ENCODE results near the gene CAGE1. TPM values are rescaled to one million over a fixed set of nuclear protein-coding genes. Genes with fewer than 3 reads are reported as not detected.
"Not testable (repeated sequence)": the region's sequence is repeated elsewhere in the genome, so short reads cannot be mapped to it uniquely, and the experiment has no call there.

Gene CAGE1
- total and polyA plus RNA-seq, 4 experiments from 2014 or later: 0.05 to 0.33 (median 0.17) TPM; not detected in 1

DNA sequence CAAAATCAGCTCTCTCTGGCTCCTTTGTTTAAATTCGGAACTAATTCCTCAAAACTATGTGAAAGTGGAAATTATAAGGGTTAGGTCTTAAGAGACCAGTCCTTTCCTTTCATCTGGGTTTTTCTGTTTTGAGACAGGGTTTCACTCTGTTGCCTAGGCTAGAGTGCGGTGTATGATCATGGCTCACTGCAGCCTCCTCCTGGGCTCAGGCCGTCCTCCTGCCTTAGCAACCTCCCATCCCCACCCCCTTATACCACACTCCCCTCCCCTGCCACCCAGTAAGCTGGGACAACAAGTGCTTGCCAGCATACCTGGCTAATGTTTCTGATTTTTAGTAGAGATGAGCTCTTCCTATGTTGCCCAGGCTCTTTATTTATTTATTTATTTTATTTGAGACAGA, 63.8 kb downstream of the CAGE1 start:
- no peak for DNase-seq
- H3K4me1 Mint-ChIP-seq: peaks cover 0 to 5% (median 0%) of the 10 kb centered on the region in 4 donors
- no peak overlapping the region for H3K27ac ChIP-seq (ENCODE audit: low read depth, low read length)
- no peak overlapping the region for H3K4me3 ChIP-seq (ENCODE audit: low read length in 2 of 2)
- H3K27me3 Mint-ChIP-seq: peaks cover 18 to 19% of the 10 kb centered on the region in 2 donors
- no peaks in the 10 kb centered on the region for H3K4me1 ChIP-seq (ENCODE audit: insufficient read depth, low read length)
- ChIA-PET POLR2A (ENCODE audit: partially characterized antibody) (interaction anchor here (1.5 kb wide), 1 partner anchor 64 kb away, joined by 3 read pairs; the partner anchor contains the start of genes CAGE1 and RIOK1), CTCF (ENCODE audit: partially characterized antibody) (no interaction called here)
- H3K27ac Mint-ChIP-seq: no peak overlapping the region
- intact Hi-C loops (cut with micrococcal nuclease): no loop called here
- peaks cover 0 to 4% (median 0%) of the 10 kb centered on the region in 8 donors for H3K9me3 Mint-ChIP-seq
- H3K4me3 Mint-ChIP-seq: no peak overlapping the region
- H3K36me3 ChIP-seq (ENCODE audit: insufficient read depth, low read length): no peaks in the 10 kb centered on the region
- H3K9me3 ChIP-seq (ENCODE audit: control insufficient read depth in 1 of 2, low read length in 2 of 2): no peaks in the 10 kb centered on the region
- H3K36me3 Mint-ChIP-seq: no peaks in the 10 kb centered on the region
- H3K27me3 ChIP-seq (ENCODE audit: insufficient read depth, low read length): peaks cover 5% of the 10 kb centered on the region

DNA sequence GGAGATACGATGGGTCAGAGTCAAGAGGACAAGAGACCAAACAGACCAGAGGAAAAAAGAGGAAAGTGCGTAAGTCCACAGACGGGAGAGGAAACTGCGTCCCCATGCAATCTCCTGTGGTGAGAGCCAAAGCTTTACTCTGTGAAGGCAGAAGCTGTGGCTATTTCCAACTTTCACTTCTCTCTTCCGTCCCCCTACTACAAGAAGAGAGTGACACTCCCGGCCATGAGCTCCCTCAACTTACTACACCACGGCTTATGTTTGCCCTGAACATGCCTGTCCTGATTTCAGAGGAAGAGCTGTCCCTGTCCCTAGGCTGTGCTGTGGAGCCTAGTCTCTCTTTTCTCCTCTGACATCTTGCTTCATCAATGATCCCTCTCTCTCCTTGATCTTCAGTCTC, 65.0 kb downstream of the CAGE1 start:
- no peak overlapping the region for H3K27ac ChIP-seq (ENCODE audit: low read depth, low read length)
- POLR2A ChIA-PET (ENCODE audit: partially characterized antibody): interaction anchor here (1.0 kb wide), 1 partner anchor 63 kb away, joined by 3 read pairs; no protein-coding TSS in a partner anchor

DNA sequence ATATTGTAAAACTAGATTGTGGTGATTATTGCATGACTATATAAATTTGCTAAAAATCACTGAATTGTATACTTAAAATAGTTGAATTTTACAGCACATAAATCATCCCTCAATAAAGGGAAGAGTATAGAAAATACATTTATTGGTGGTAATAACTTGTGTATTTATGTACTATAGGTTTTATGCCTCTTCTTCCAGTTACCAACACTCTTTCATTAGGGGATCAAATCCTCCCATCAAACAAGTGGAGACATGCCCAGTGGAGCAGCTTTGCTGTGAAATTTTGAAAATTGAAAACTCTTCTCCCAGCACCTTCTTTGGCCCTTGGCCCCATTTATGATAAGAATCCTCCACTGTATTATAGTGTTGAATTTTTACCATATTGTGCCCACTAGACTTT, 66.5 kb downstream of the CAGE1 start:
- no peak for DNase-seq
- Mint-ChIP-seq H3K27ac (no peak overlapping the region), H3K9me3 (peaks cover 0 to 4% (median 0%) of the 10 kb centered on the region in 8 donors), H3K4me1 (peaks cover 0 to 5% (median 0%) of the 10 kb centered on the region in 4 donors), H3K36me3 (no peaks in the 10 kb centered on the region), H3K4me3 (no peak overlapping the region), H3K27me3 (peaks cover 15 to 16% of the 10 kb centered on the region in 2 donors)
- no peaks in the 10 kb centered on the region for H3K36me3 ChIP-seq (ENCODE audit: insufficient read depth, low read length)
- no peaks in the 10 kb centered on the region for H3K9me3 ChIP-seq (ENCODE audit: control insufficient read depth in 1 of 2, low read length in 2 of 2)
- ChIA-PET POLR2A (ENCODE audit: partially characterized antibody) (no interaction called here), CTCF (ENCODE audit: partially characterized antibody) (no interaction called here)
- no peaks in the 10 kb centered on the region for H3K4me1 ChIP-seq (ENCODE audit: insufficient read depth, low read length)
- intact Hi-C loops (cut with micrococcal nuclease): no loop called here
- H3K27me3 ChIP-seq (ENCODE audit: insufficient read depth, low read length): peaks cover 5% of the 10 kb centered on the region
- no peak overlapping the region for H3K27ac ChIP-seq (ENCODE audit: low read depth, low read length)
- H3K4me3 ChIP-seq (ENCODE audit: low read length in 2 of 2): no peak overlapping the region

More for the DNA sequence above, 65.0 kb downstream of the CAGE1 start:
- H3K9me3 Mint-ChIP-seq: peaks cover 0 to 4% (median 0%) of the 10 kb centered on the region in 8 donors
- no peak overlapping the region for H3K4me3 ChIP-seq (ENCODE audit: low read length in 2 of 2)
- H3K9me3 ChIP-seq (ENCODE audit: control insufficient read depth in 1 of 2, low read length in 2 of 2): no peaks in the 10 kb centered on the region
- DNase-seq: no peak
- peaks cover 5% of the 10 kb centered on the region for H3K27me3 ChIP-seq (ENCODE audit: insufficient read depth, low read length)
- no peaks in the 10 kb centered on the region for H3K36me3 Mint-ChIP-seq
- H3K4me1 Mint-ChIP-seq: peaks cover 0 to 5% (median 0%) of the 10 kb centered on the region in 4 donors
- peaks cover 18 to 19% of the 10 kb centered on the region in 2 donors for H3K27me3 Mint-ChIP-seq
- H3K27ac Mint-ChIP-seq: no peak overlapping the region
- intact Hi-C loops (cut with micrococcal nuclease): no loop called here
- CTCF ChIA-PET (ENCODE audit: partially characterized antibody): interaction anchor here (0.9 kb wide), 1 partner anchor 49 kb away, joined by 4 read pairs; no protein-coding TSS in a partner anchor
- no peaks in the 10 kb centered on the region for H3K4me1 ChIP-seq (ENCODE audit: insufficient read depth, low read length)
- H3K4me3 Mint-ChIP-seq: no peak overlapping the region
- no peaks in the 10 kb centered on the region for H3K36me3 ChIP-seq (ENCODE audit: insufficient read depth, low read length)

DNA sequence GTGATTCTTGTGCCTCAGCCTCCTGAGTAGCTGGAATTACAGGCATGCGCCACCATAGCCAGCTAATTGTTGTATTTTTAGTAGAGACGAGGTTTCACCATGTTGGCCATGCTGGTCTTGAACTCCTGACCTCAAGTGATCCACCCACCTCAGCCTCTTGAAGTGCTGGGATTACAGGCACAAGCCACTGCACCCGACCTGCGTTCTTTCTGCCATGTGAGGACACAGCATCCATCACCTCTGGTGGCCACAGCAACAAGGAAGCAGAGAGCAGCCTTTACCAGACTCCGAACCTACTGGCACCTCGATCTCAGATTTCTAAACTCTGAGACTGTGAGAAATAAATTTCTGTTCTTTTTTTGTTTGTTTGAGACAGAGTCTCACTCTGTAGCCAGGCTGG, 67.7 kb downstream of the CAGE1 start:
- H3K4me1 Mint-ChIP-seq; DNase-seq; H3K36me3 ChIP-seq (ENCODE audit: insufficient read depth, low read length); CTCF ChIA-PET (ENCODE audit: partially characterized antibody); intact Hi-C loops (cut with micrococcal nuclease); POLR2A ChIA-PET (ENCODE audit: partially characterized antibody); H3K27me3 ChIP-seq (ENCODE audit: insufficient read depth, low read length); H3K4me3 ChIP-seq (ENCODE audit: low read length in 2 of 2); H3K36me3 Mint-ChIP-seq; H3K9me3 ChIP-seq (ENCODE audit: control insufficient read depth in 1 of 2, low read length in 2 of 2); H3K4me3 Mint-ChIP-seq; H3K27ac Mint-ChIP-seq; H3K9me3 Mint-ChIP-seq; H3K4me1 ChIP-seq (ENCODE audit: insufficient read depth, low read length); H3K27ac ChIP-seq (ENCODE audit: low read depth, low read length): not testable (repeated sequence)
- H3K27me3 Mint-ChIP-seq: peaks cover 12 to 14% of the 10 kb centered on the region in 2 donors

DNA sequence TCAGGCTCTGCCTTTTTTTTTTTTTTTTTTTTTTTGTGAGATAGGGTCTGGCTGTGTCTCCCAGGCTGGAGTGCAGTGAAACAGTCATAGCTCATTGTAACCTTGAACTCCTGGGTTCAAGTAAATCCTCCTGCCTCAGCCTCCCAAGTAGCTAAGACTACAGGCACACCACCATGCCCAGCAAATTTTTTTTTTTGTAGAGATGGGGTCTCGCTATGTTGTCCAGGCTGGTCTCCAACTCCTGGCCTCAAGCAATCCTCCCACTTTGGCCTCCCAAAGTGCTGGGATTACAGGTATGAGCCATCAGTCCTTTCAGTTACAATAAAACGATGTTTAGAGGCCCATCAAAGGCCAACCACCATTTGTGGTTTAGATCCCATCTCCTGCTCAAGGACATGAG, 70.1 kb downstream of the CAGE1 start:
- H3K4me3 ChIP-seq (ENCODE audit: low read length in 2 of 2); H3K4me1 Mint-ChIP-seq; H3K36me3 Mint-ChIP-seq; DNase-seq; H3K9me3 Mint-ChIP-seq; H3K36me3 ChIP-seq (ENCODE audit: insufficient read depth, low read length); H3K27me3 Mint-ChIP-seq; CTCF ChIA-PET (ENCODE audit: partially characterized antibody); H3K27ac ChIP-seq (ENCODE audit: low read depth, low read length); H3K9me3 ChIP-seq (ENCODE audit: control insufficient read depth in 1 of 2, low read length in 2 of 2); POLR2A ChIA-PET (ENCODE audit: partially characterized antibody); H3K4me1 ChIP-seq (ENCODE audit: insufficient read depth, low read length); H3K4me3 Mint-ChIP-seq; H3K27me3 ChIP-seq (ENCODE audit: insufficient read depth, low read length); H3K27ac Mint-ChIP-seq: not testable (repeated sequence)
- intact Hi-C loops (cut with micrococcal nuclease): loop anchor here (10.0 kb wide), 1 partner anchor 1115 kb away; the partner anchor contains the start of gene SLC35B3

DNA sequence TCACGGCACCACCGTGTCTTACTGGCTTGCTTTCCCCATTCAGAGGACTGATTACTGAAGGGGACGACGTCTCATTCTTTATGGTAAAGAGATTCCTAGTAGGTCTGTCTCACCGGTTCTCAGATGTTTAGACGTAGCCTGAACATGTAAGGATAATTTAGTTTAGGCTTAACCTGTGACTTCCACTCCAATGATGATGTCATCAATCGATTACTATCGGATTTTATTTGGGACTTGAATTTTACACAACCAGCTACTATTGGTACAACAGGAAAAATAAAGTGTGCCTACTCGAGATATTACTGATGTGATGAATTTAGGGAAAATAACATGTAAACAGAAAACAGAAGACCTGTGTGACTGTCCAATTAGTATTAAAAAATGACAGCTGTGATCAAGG, 72.0 kb downstream of the CAGE1 start:
- Mint-ChIP-seq H3K27ac (no peak overlapping the region), H3K9me3 (no peaks in the 10 kb centered on the region), H3K36me3 (peaks cover 0 to 5% of the 10 kb centered on the region in 2 donors), H3K27me3 (peaks cover 1 to 2% of the 10 kb centered on the region in 2 donors), H3K4me3 (no peak overlapping the region), H3K4me1 (peaks cover 4 to 19% (median 10%) of the 10 kb centered on the region in 4 donors)
- DNase-seq: no peak
- Histone ChIP-seq H3K27ac (ENCODE audit: low read depth, low read length) (no peak overlapping the region), H3K9me3 (ENCODE audit: control insufficient read depth in 1 of 2, low read length in 2 of 2) (no peaks in the 10 kb centered on the region), H3K4me3 (ENCODE audit: low read length in 2 of 2) (no peak overlapping the region), H3K27me3 (ENCODE audit: insufficient read depth, low read length) (no peaks in the 10 kb centered on the region), H3K36me3 (ENCODE audit: insufficient read depth, low read length) (no peaks in the 10 kb centered on the region), H3K4me1 (ENCODE audit: insufficient read depth, low read length) (peaks cover 12% of the 10 kb centered on the region)
- intact Hi-C loops (cut with micrococcal nuclease): loop anchor here (10.0 kb wide), 1 partner anchor 1117 kb away; the partner anchor contains the start of gene SLC35B3
- CTCF ChIA-PET (ENCODE audit: partially characterized antibody): no interaction called here
- POLR2A ChIA-PET (ENCODE audit: partially characterized antibody): no interaction called here

DNA sequence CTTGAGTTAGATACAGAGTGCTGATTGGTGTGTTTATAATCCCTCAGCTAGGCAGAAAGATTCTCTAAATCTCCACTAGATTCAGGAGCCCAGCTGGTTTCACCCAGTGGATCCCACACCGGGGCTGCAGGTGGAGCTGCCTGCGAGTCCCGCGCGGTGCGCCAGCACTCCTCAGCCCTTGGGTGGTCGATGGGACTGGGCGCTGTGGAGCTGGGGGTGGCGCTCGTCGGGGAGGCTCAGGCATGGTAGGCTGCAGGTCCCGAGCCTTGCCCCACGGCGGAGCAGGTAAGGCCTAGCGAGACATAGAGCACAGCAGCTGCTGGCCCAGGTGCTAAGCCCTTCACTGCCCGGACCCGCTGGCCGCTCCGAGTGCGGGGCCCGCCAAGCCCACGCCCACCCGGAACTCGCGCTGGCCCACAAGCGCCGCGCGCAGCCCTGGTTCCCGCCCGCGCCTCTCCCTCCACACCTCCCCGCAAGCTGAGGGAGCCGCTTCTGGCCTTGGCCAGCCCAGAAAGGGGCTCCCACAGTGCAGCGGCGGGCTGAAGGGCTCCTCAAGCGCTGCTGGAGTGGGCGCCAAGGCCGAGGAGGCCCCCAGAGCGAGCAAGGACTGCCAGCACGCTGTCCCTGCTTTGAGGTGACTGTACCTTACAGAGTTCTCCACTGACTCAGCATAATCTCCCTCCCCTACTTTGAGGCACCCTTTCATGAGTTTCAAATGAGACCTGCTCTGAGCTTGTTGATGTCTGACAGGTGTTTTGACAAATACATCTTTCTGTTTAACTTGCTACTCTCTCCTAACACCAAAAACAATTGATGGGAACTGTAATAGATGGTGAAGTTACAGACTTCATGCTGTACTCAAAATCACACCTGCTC, 72.6 kb downstream of the CAGE1 start:
- no peaks in the 10 kb centered on the region for H3K9me3 ChIP-seq (ENCODE audit: control insufficient read depth in 1 of 2, low read length in 2 of 2)
- intact Hi-C loops (cut with micrococcal nuclease): loop anchor here (10.0 kb wide), 1 partner anchor 1118 kb away; the partner anchor contains the start of gene SLC35B3
- Mint-ChIP-seq H3K27me3 (peaks cover 0 to 1% of the 10 kb centered on the region in 2 donors), H3K4me1 (peaks cover 9 to 25% (median 15%) of the 10 kb centered on the region in 4 donors), H3K9me3 (no peaks in the 10 kb centered on the region), H3K4me3 (no peak overlapping the region), H3K36me3 (peaks cover 0 to 10% of the 10 kb centered on the region in 2 donors), H3K27ac (no peak overlapping the region)
- H3K36me3 ChIP-seq (ENCODE audit: insufficient read depth, low read length): no peaks in the 10 kb centered on the region
- ChIA-PET POLR2A (ENCODE audit: partially characterized antibody) (no interaction called here), CTCF (ENCODE audit: partially characterized antibody) (interaction anchor here (2.1 kb wide), 1 partner anchor 73 kb away, joined by 6 read pairs; the partner anchor contains the start of genes CAGE1 and RIOK1)
- H3K27ac ChIP-seq (ENCODE audit: low read depth, low read length): no peak overlapping the region
- H3K27me3 ChIP-seq (ENCODE audit: insufficient read depth, low read length): no peaks in the 10 kb centered on the region
- H3K4me1 ChIP-seq (ENCODE audit: insufficient read depth, low read length): peaks cover 16% of the 10 kb centered on the region
- DNase-seq: no peak
- H3K4me3 ChIP-seq (ENCODE audit: low read length in 2 of 2): no peak overlapping the region

All from CD4-positive, alpha-beta memory T cell (primary cell).